K562 (cell line): ENCODE results near the gene MRPS31. TPM values are rescaled to one million over a fixed set of nuclear protein-coding genes. Genes with fewer than 3 reads are reported as not detected.

Experiments
- CBFA2T3 ChIP-seq: fragments of 450-650 bp; IDR thresholded peaks from 2 replicates; pipeline ENCODE4 v1.6.1; 2017
- CEBPB ChIP-seq: fragments of 450-650 bp; IDR thresholded peaks from 2 replicates; pipeline ENCODE4 v1.6.1; 2016; ENCODE audit warnings: missing genetic modification characterization, missing compliant biosample characterization
- E2F3 ChIP-seq: fragments of 250-450 bp; sonication (Bioruptor Pico); IDR thresholded peaks from 2 replicates; pipeline ENCODE4 v1.4.0; 2020; ENCODE audit warnings: mild to moderate bottlenecking
- PRPF4 ChIP-seq: fragments of 200-400 bp; formaldehyde crosslinking; IDR thresholded peaks from one replicate; pipeline ENCODE4 v1.6.1; 2017; ENCODE audit warnings: low read length, low read depth, mild to moderate bottlenecking; ENCODE audit not compliant: insufficient read depth, poor library complexity, severe bottlenecking
- RAD21 ChIP-seq, 2 experiments: fragments of 250-450 bp in 1 of 2; fragments of 450-650 bp in 1 of 2; sonication (Bioruptor Pico) in 1 of 2; formaldehyde crosslinking in 1 of 2; IDR thresholded peaks in 1 of 2; conservative IDR thresholded peaks in 1 of 2; 2 replicates each; pipeline versions ENCODE4 v1.4.0 to v1.8.0; 2020 to 2022; ENCODE audit warnings: mild to moderate bottlenecking in 2 of 2, moderate library complexity in 1 of 2
- SRSF1 ChIP-seq: fragments of 200-400 bp; formaldehyde crosslinking; IDR thresholded peaks from 2 replicates; pipeline ENCODE4 v1.6.1; 2017; ENCODE audit warnings: mild to moderate bottlenecking, low read depth, low read length, moderate library complexity
- ZNF143 ChIP-seq: sonication (generic); formaldehyde crosslinking; IDR thresholded peaks from 2 replicates; pipeline ENCODE4 v1.9.0; 2022; ENCODE audit warnings: mild to moderate bottlenecking, missing genetic modification reagents
- ZNF586 ChIP-seq: fragments of 450-650 bp; formaldehyde crosslinking; conservative IDR thresholded peaks from 2 replicates; pipeline ENCODE4 v1.4.0; 2020; ENCODE audit warnings: mild to moderate bottlenecking, moderate library complexity
- polyA plus RNA-seq, 8 experiments: library from polyadenylated mRNA; depleted of rRNA in 4 of 8; stranded (reverse) in 5 of 8; unstranded in 3 of 8; fragments of >200 nt; fragmentation: Nextera tagmentation in 2 of 8; fragmentation: Illumina TruSeq in 1 of 8; extraction: Ambion mirVana in 2 of 8; extraction: Trizol in 1 of 8; gene quantifications; 2 replicates each; pipeline versions ENCODE4 v1.2.1 to v1.2.3, GENCODE V29; 2011 to 2014; ENCODE audit warnings: inconsistent platforms in 1 of 8, missing spikeins in 1 of 8
- total RNA-seq, 7 experiments: library from RNA; depleted of rRNA in 6 of 7; stranded (reverse); fragments of >200 nt in 6 of 7; fragmentation: Illumina TruSeq in 2 of 7; extraction: Trizol in 2 of 7; gene quantifications; 2 replicates each; pipeline versions ENCODE4 v1.2.1 to v1.2.3, GENCODE V29; 2011 to 2021; ENCODE audit warnings: low replicate concordance in 1 of 7
- TF ChIP-seq, protein P1 (sequence below), 2 experiments: fragments of 450-650 bp; formaldehyde crosslinking in 1 of 2; IDR thresholded peaks; 2 replicates each; pipeline versions ENCODE4 v1.4.0 to v1.6.1; 2014 to 2020; ENCODE audit warnings: mild to moderate bottlenecking in 2 of 2, borderline replicate concordance in 1 of 2, low read depth in 1 of 2

MRPS31 gene
- total and polyA plus RNA-seq, 9 of the 15 experiments (the other 6 are each of a cell fraction or from before 2014, with no cell fraction given): 20.3 to 57.8 (median 37.1) TPM

DNA sequence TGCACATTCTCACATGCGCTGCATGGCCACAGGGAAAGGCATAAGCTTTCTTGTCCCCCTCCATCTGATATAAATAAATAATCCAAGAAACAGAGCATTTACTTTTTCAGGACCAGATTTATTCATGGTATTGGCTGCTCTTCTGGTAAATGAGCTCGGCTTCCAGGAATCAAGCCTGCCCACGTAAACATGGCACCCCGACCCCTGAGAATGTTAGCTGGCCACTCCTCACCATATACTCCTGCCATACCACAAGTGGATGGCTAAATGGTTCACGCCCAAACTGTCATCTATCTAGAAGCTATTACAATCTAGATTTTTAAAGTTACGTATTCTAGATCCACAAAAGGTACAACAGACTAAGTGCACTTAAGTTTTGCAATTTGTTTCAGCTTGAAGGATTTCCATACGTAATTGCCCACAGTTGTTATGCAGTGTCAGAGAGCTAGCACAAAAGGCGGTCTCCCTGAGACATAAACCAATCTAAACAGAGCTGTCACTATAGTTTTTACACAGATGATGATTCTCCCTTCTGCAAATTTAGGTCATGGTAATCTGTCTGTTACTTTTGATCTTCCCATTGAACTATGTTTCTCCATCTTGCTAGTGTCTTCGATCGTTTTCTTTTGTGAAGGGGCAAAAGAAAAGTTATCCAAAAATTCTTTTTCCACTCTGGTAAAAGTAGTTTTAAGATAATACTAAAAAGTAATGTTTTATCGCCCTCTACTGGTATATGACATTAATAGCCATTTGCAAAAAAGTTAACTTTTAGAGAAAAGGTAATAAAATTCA lies 88.3 kb downstream of the MRPS31 start (continued):
- TF ChIP-seq ZNF586 (CRISPR knock-in tag) (no peak), RAD21 (CRISPR knock-in tag; conservative IDR thresholded peaks at IDR 0.05 in 1 of 2, IDR thresholded peaks at IDR 0.05 in 1 of 2) (peak; percentile 52 to 64), SRSF1 (no peak), ZNF143 (no peak), CBFA2T3 (no peak), CEBPB (tag) (no peak), E2F3 (CRISPR knock-in tag) (no peak), PRPF4 (no peak)
- TF ChIP-seq, protein P1, sequence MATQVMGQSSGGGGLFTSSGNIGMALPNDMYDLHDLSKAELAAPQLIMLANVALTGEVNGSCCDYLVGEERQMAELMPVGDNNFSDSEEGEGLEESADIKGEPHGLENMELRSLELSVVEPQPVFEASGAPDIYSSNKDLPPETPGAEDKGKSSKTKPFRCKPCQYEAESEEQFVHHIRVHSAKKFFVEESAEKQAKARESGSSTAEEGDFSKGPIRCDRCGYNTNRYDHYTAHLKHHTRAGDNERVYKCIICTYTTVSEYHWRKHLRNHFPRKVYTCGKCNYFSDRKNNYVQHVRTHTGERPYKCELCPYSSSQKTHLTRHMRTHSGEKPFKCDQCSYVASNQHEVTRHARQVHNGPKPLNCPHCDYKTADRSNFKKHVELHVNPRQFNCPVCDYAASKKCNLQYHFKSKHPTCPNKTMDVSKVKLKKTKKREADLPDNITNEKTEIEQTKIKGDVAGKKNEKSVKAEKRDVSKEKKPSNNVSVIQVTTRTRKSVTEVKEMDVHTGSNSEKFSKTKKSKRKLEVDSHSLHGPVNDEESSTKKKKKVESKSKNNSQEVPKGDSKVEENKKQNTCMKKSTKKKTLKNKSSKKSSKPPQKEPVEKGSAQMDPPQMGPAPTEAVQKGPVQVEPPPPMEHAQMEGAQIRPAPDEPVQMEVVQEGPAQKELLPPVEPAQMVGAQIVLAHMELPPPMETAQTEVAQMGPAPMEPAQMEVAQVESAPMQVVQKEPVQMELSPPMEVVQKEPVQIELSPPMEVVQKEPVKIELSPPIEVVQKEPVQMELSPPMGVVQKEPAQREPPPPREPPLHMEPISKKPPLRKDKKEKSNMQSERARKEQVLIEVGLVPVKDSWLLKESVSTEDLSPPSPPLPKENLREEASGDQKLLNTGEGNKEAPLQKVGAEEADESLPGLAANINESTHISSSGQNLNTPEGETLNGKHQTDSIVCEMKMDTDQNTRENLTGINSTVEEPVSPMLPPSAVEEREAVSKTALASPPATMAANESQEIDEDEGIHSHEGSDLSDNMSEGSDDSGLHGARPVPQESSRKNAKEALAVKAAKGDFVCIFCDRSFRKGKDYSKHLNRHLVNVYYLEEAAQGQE (IDR thresholded peaks at IDR 0.05; ENCODE audit: borderline replicate concordance): peak; percentile 33; the same call in 1 of the 2 replicates
- TF ChIP-seq, protein P1 (CRISPR knock-in tag; IDR thresholded peaks at IDR 0.05; ENCODE audit: low read depth): no peak
